Measurements from ENCODE around the gene GZF1.

The GZF1 gene

GRCh38 chr20:23370274-23370673 lies 8.3 kb downstream of the GZF1 start:
- Histone ChIP-seq H3K4me1 (peaks cover 0 to 26% (median 11%) of the 10 kb centered on the region in 4 donors), H3K4me3 (no peak overlapping the region), H3K9me3 (no peaks in the 10 kb centered on the region), H3K36me3 (peaks cover 31 to 74% (median 56%) of the 10 kb centered on the region in 3 donors), H3K27me3 (no peaks in the 10 kb centered on the region), H3K27ac (no peak overlapping the region)
- intact Hi-C loops (cut with DNase I; ENCODE audit: low total_unique reads) = loop anchor here (5.0 kb wide), 1 partner anchor 42 kb away; no protein-coding TSS in a partner anchor
- no peak for DNase-seq
- TF ChIP-seq CTCF (IDR thresholded peaks at IDR 0.05) = no peak

- H3K4me1 ChIP-seq = peaks cover 0 to 20% (median 6%) of the 10 kb centered on the region in 4 donors
- no peak overlapping the region for H3K4me3 ChIP-seq
- TF ChIP-seq CTCF (IDR thresholded peaks at IDR 0.05) = no peak
- H3K9me3 ChIP-seq = no peaks in the 10 kb centered on the region
- no peak for DNase-seq
- intact Hi-C loops (cut with DNase I; ENCODE audit: low total_unique reads) = loop anchor here (5.0 kb wide), 1 partner anchor 41 kb away; no protein-coding TSS in a partner anchor
- H3K27me3 ChIP-seq = no peaks in the 10 kb centered on the region
- peaks cover 26 to 74% (median 53%) of the 10 kb centered on the region in 3 donors for H3K36me3 ChIP-seq
- no peak overlapping the region for H3K27ac ChIP-seq
Observed at GRCh38 chr20:23370873-23371272, 8.9 kb downstream of the GZF1 start.

- no peaks in the 10 kb centered on the region for H3K9me3 ChIP-seq
- intact Hi-C loops (cut with DNase I; ENCODE audit: low total_unique reads) = loop anchor here (5.0 kb wide), 1 partner anchor 41 kb away; no protein-coding TSS in a partner anchor
- no peak for DNase-seq
- no peak for TF ChIP-seq CTCF (IDR thresholded peaks at IDR 0.05)
- H3K4me3 ChIP-seq = no peak overlapping the region
- H3K27me3 ChIP-seq = no peaks in the 10 kb centered on the region
- H3K27ac ChIP-seq = no peak overlapping the region
- H3K36me3 ChIP-seq = peaks cover 31 to 80% (median 58%) of the 10 kb centered on the region in 3 donors
- H3K4me1 ChIP-seq = peaks cover 0 to 14% (median 1%) of the 10 kb centered on the region in 4 donors
Observed at GRCh38 chr20:23371496-23371895, 9.5 kb downstream of the GZF1 start.

- intact Hi-C loops (cut with DNase I; ENCODE audit: low total_unique reads) = loop anchor here (5.0 kb wide), 1 partner anchor 38 kb away; no protein-coding TSS in a partner anchor
- Histone ChIP-seq H3K27me3 (no peaks in the 10 kb centered on the region), H3K36me3 (peaks cover 40 to 86% (median 63%) of the 10 kb centered on the region in 3 donors), H3K4me3 (no peak overlapping the region), H3K27ac (no peak overlapping the region), H3K4me1 (no peaks in the 10 kb centered on the region), H3K9me3 (no peaks in the 10 kb centered on the region)
- DNase-seq = no peak
- no peak for TF ChIP-seq CTCF (IDR thresholded peaks at IDR 0.05)
Observed at GRCh38 chr20:23374441-23374840, 12.5 kb downstream of the GZF1 start.

GRCh38 chr20:23375827-23376226 lies 13.8 kb downstream of the GZF1 start:
- H3K9me3 ChIP-seq = no peaks in the 10 kb centered on the region
- H3K4me1 ChIP-seq = no peaks in the 10 kb centered on the region
- H3K4me3 ChIP-seq = no peak overlapping the region
- intact Hi-C loops (cut with DNase I; ENCODE audit: low total_unique reads) = no loop called here
- no peak for TF ChIP-seq CTCF (IDR thresholded peaks at IDR 0.05)
- H3K36me3 ChIP-seq = peaks cover 43 to 84% (median 60%) of the 10 kb centered on the region in 3 donors
- no peak for DNase-seq
- no peaks in the 10 kb centered on the region for H3K27me3 ChIP-seq
- no peak overlapping the region for H3K27ac ChIP-seq

GRCh38 chr20:23379772-23380171 lies 17.8 kb downstream of the GZF1 start:
- no peak for DNase-seq
- intact Hi-C loops (cut with DNase I; ENCODE audit: low total_unique reads) = no loop called here
- peaks cover 35 to 46% (median 37%) of the 10 kb centered on the region in 3 donors for H3K36me3 ChIP-seq
- H3K4me1 ChIP-seq = no peaks in the 10 kb centered on the region
- no peak overlapping the region for H3K27ac ChIP-seq
- no peak overlapping the region for H3K4me3 ChIP-seq
- no peaks in the 10 kb centered on the region for H3K27me3 ChIP-seq
- H3K9me3 ChIP-seq = no peaks in the 10 kb centered on the region
- TF ChIP-seq CTCF (IDR thresholded peaks at IDR 0.05) = no peak
